GM10266 (cell line): Measurements from ENCODE around the gene ARHGEF40.
A peak's percentile ranks its signal among the peaks of the same experiment; 100 is the strongest.

Experiments used
- DNase-seq: peaks from one replicate; pipeline ENCODE4 v3.0.0; 2012; ENCODE audit errors: extremely low spot score
- CTCF ChIP-seq: IDR thresholded peaks from 2 replicates; pipeline ENCODE4 v1.5.1; 2012; ENCODE audit warnings: mild to moderate bottlenecking, low read depth; ENCODE audit not compliant: control insufficient read depth, insufficient read depth; ENCODE audit errors: missing control alignments

Gene ARHGEF40

GRCh38 chr14:21101802-21102413 lies 31.8 kb downstream of the ARHGEF40 start:
- peak; percentile 12 for DNase-seq
- TF ChIP-seq CTCF = no peak

GRCh38 chr14:21102521-21103410 lies 32.7 kb downstream of the ARHGEF40 start:
- no peak for TF ChIP-seq CTCF
- DNase-seq = peak; percentile 20

- TF ChIP-seq CTCF = no peak
- DNase-seq = no peak
Measured at GRCh38 chr14:21103411-21103709, 33.3 kb downstream of the ARHGEF40 start.

- DNase-seq = peak; percentile 94
- peak; percentile 76 for TF ChIP-seq CTCF
Measured at GRCh38 chr14:21103710-21104447, 33.8 kb downstream of the ARHGEF40 start.

- TF ChIP-seq CTCF = peak; percentile 99
- DNase-seq = peak; percentile 65
Measured at GRCh38 chr14:21104448-21105060, 34.5 kb downstream of the ARHGEF40 start.

- TF ChIP-seq CTCF = no peak
- no peak for DNase-seq
Measured at GRCh38 chr14:21105095-21105494, 35.0 kb downstream of the ARHGEF40 start.
